ENCODE measurements around the gene TCP1. TPM values are rescaled to one million over a fixed set of nuclear protein-coding genes. Genes with fewer than 3 reads are reported as not detected.

The TCP1 gene
- polyA plus RNA-seq, 4 donors, result 67.8 to 215 (median 89.8) TPM

DNA sequence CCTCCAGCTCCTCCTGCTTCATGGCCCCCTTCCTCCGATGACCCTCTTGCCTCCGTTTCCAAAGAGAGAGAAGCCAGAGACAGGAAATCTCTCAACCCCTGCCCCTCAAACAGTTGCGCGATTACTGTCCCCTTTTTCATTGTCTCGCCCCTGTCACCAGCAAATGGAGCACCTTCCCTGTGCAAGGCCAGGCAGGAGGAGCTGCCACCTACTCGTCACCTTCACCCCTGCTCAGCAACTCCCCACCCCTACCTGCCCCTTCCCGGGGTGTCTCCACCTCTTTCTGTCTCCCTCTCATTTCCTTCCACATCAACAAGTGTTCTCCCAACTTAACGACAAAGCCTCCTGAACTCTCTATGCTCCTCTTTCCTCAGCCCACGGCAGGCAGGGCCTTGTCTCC, 24.4 kb upstream of the TCP1 start:
- no peaks in the 10 kb centered on the region for H3K9me3 ChIP-seq (ENCODE audit: control insufficient read depth in 2 of 2, insufficient read depth in 1 of 2, low read depth in 1 of 2, low read length in 1 of 2)
- H3K27ac ChIP-seq (ENCODE audit: low read depth in 1 of 3, low read length in 2 of 3), result no peak overlapping the region
- H3K27me3 ChIP-seq (ENCODE audit: control insufficient read depth in 3 of 3, insufficient read depth in 3 of 3, low read length in 3 of 3), result no peaks in the 10 kb centered on the region
- 84 to 95% (median 92%) methylated on average over 9 of the region's 9 CpGs for WGBS, 3 donors
- H3K4me1 ChIP-seq (ENCODE audit: control insufficient read depth in 3 of 3, insufficient read depth in 2 of 3, low read depth in 1 of 3, low read length in 2 of 3), result no peaks in the 10 kb centered on the region
- H3K36me3 ChIP-seq (ENCODE audit: control insufficient read depth in 3 of 3, insufficient read depth in 2 of 3, low read depth in 1 of 3, low read length in 3 of 3), result no peaks in the 10 kb centered on the region
- DNase-seq (no peak), FAIRE-seq (no peak)
- no peak overlapping the region for H3K4me3 ChIP-seq (ENCODE audit: low read depth in 1 of 3, low read length in 3 of 3)

DNA sequence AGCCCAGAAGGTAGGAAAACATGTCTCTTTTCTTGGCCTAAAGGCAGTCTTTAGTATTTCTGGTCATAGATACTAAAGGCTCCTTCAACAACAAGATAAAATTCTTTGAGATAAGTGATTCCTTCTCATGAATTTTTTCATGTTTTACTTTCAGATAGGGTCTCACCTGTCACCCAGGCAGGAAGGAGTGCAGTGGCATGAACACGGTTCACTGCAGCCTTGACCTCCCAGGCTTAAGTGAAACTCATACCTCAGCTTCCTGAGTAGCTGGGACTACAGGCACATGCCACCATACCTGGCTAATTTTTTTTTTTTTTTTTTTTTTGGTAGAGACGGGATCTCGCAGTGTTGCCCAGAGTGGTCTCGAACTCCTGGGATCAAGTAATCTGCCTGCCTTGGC, 19.7 kb upstream of the TCP1 start:
- Histone ChIP-seq H3K27ac (ENCODE audit: low read depth in 1 of 3, low read length in 2 of 3) (no peak overlapping the region), H3K27me3 (ENCODE audit: control insufficient read depth in 3 of 3, insufficient read depth in 3 of 3, low read length in 3 of 3) (no peaks in the 10 kb centered on the region), H3K9me3 (ENCODE audit: control insufficient read depth in 2 of 2, insufficient read depth in 1 of 2, low read depth in 1 of 2, low read length in 1 of 2) (no peaks in the 10 kb centered on the region), H3K4me1 (ENCODE audit: control insufficient read depth in 3 of 3, insufficient read depth in 2 of 3, low read depth in 1 of 3, low read length in 2 of 3) (peaks cover 0 to 24% (median 0%) of the 10 kb centered on the region in 3 donors), H3K4me3 (ENCODE audit: low read depth in 1 of 3, low read length in 3 of 3) (no peak overlapping the region), H3K36me3 (ENCODE audit: control insufficient read depth in 3 of 3, insufficient read depth in 2 of 3, low read depth in 1 of 3, low read length in 3 of 3) (no peaks in the 10 kb centered on the region)
- no peak for DNase-seq
- 85 to 93% (median 89%) methylated on average over 4 of the region's 4 CpGs for WGBS, 3 donors
- FAIRE-seq, result no peak

- Histone ChIP-seq H3K27ac (ENCODE audit: low read depth in 1 of 3, low read length in 2 of 3) (no peak overlapping the region), H3K9me3 (ENCODE audit: control insufficient read depth in 2 of 2, insufficient read depth in 1 of 2, low read depth in 1 of 2, low read length in 1 of 2) (no peaks in the 10 kb centered on the region), H3K27me3 (ENCODE audit: control insufficient read depth in 3 of 3, insufficient read depth in 3 of 3, low read length in 3 of 3) (no peaks in the 10 kb centered on the region), H3K4me1 (ENCODE audit: control insufficient read depth in 3 of 3, insufficient read depth in 2 of 3, low read depth in 1 of 3, low read length in 2 of 3) (peaks cover 0 to 24% (median 0%) of the 10 kb centered on the region in 3 donors), H3K4me3 (ENCODE audit: low read depth in 1 of 3, low read length in 3 of 3) (no peak overlapping the region), H3K36me3 (ENCODE audit: control insufficient read depth in 3 of 3, insufficient read depth in 2 of 3, low read depth in 1 of 3, low read length in 3 of 3) (no peaks in the 10 kb centered on the region)
- DNase-seq, result no peak
- 81 to 92% (median 92%) methylated on average over 6 of the region's 6 CpGs for WGBS, 3 donors
- FAIRE-seq, result no peak
Measured at GRCh38 chr6:159808647-159809046, 19.2 kb upstream of the TCP1 start.

GRCh38 chr6:159807150-159807858, 17.9 kb upstream of the TCP1 start:
- DNase-seq (peak; percentile 31 to 68), FAIRE-seq (no peak)
- Histone ChIP-seq H3K27me3 (ENCODE audit: control insufficient read depth in 3 of 3, insufficient read depth in 3 of 3, low read length in 3 of 3) (no peaks in the 10 kb centered on the region), H3K27ac (ENCODE audit: low read depth in 1 of 3, low read length in 2 of 3) (peak overlapping the region in 1 of 3 donors; percentile 83), H3K36me3 (ENCODE audit: control insufficient read depth in 3 of 3, insufficient read depth in 2 of 3, low read depth in 1 of 3, low read length in 3 of 3) (no peaks in the 10 kb centered on the region), H3K9me3 (ENCODE audit: control insufficient read depth in 2 of 2, insufficient read depth in 1 of 2, low read depth in 1 of 2, low read length in 1 of 2) (no peaks in the 10 kb centered on the region), H3K4me3 (ENCODE audit: low read depth in 1 of 3, low read length in 3 of 3) (no peak overlapping the region), H3K4me1 (ENCODE audit: control insufficient read depth in 3 of 3, insufficient read depth in 2 of 3, low read depth in 1 of 3, low read length in 2 of 3) (peaks cover 0 to 24% (median 0%) of the 10 kb centered on the region in 3 donors)
- WGBS, 3 donors, result 17 to 67% (median 41%) methylated on average over 5 of the region's 5 CpGs

DNA sequence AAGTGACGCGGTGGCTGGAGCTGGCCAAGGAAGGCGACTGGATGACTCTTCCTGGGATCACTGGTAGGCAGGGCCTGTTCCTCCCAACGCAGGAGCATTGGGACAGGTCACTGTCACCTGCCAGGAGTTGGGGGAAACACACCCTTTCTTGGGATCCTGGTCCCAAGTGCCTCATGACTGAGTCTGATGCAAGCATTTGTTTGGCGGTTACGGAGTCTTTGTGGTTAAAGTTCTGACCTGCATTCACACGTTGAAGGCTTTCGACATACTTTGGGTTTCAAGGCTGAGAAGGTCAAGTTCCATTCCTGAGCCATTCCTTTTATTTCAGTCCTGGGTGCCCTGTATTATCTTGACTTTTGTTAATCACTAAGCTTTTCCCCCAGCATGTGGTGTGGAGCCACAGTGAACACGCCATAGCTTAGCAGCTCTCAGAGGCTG, 16.6 kb upstream of the TCP1 start:
- no peaks in the 10 kb centered on the region for H3K36me3 ChIP-seq (ENCODE audit: control insufficient read depth in 3 of 3, insufficient read depth in 2 of 3, low read depth in 1 of 3, low read length in 3 of 3)
- H3K27me3 ChIP-seq (ENCODE audit: control insufficient read depth in 3 of 3, insufficient read depth in 3 of 3, low read length in 3 of 3), result no peaks in the 10 kb centered on the region
- DNase-seq, result peak; percentile 25 to 90
- no peaks in the 10 kb centered on the region for H3K9me3 ChIP-seq (ENCODE audit: control insufficient read depth in 2 of 2, insufficient read depth in 1 of 2, low read depth in 1 of 2, low read length in 1 of 2)
- H3K27ac ChIP-seq (ENCODE audit: low read depth in 1 of 3, low read length in 2 of 3), result peak overlapping the region in 1 of 3 donors; percentile 83
- H3K4me1 ChIP-seq (ENCODE audit: control insufficient read depth in 3 of 3, insufficient read depth in 2 of 3, low read depth in 1 of 3, low read length in 2 of 3), result peaks cover 0 to 24% (median 0%) of the 10 kb centered on the region in 3 donors
- WGBS, 3 donors, result 72 to 81% (median 77%) methylated on average over 9 of the region's 9 CpGs
- no peak overlapping the region for H3K4me3 ChIP-seq (ENCODE audit: low read depth in 1 of 3, low read length in 3 of 3)
- FAIRE-seq, result no peak

DNA sequence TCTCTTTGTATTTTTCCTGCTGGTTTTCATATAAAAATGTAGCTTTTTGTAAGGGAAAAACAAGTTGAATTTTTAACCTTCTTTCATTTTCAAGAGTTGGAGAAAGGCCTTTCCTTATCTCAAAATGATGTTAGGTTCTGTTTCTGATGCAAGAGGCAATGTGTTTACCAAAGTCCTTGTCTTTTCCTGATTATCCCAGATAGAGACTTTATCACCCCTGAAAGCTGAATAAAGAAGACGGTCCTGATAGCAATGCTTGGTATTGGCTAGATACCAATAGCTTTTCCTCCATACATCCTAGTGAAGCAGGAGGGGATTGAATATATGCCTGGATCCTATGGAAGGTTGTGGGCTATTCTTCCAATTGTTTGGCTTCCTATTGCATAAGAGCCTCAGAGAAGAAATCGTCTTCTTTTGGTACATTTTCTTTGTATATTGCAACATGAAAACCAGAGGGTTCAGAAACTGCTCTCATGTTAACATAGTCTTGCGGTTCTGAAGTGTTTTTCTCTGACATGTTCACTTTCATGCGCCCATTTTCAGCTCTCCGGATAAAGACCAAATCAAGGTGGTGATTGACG, 16.1 kb upstream of the TCP1 start:
- no peak for FAIRE-seq
- H3K4me3 ChIP-seq (ENCODE audit: low read depth in 1 of 3, low read length in 3 of 3), result no peak overlapping the region
- peak in 1 of 2 donors; percentile 41 for DNase-seq
- H3K4me1 ChIP-seq (ENCODE audit: control insufficient read depth in 3 of 3, insufficient read depth in 2 of 3, low read depth in 1 of 3, low read length in 2 of 3), result peaks cover 0 to 24% (median 0%) of the 10 kb centered on the region in 3 donors
- H3K9me3 ChIP-seq (ENCODE audit: control insufficient read depth in 2 of 2, insufficient read depth in 1 of 2, low read depth in 1 of 2, low read length in 1 of 2), result no peaks in the 10 kb centered on the region
- WGBS, 3 donors, result 84 to 89% (median 87%) methylated on average over 6 of the region's 6 CpGs
- no peaks in the 10 kb centered on the region for H3K36me3 ChIP-seq (ENCODE audit: control insufficient read depth in 3 of 3, insufficient read depth in 2 of 3, low read depth in 1 of 3, low read length in 3 of 3)
- H3K27ac ChIP-seq (ENCODE audit: low read depth in 1 of 3, low read length in 2 of 3), result peak overlapping the region in 1 of 3 donors; percentile 83
- H3K27me3 ChIP-seq (ENCODE audit: control insufficient read depth in 3 of 3, insufficient read depth in 3 of 3, low read length in 3 of 3), result no peaks in the 10 kb centered on the region

- Histone ChIP-seq H3K27me3 (ENCODE audit: control insufficient read depth in 3 of 3, insufficient read depth in 3 of 3, low read length in 3 of 3) (no peaks in the 10 kb centered on the region), H3K4me1 (ENCODE audit: control insufficient read depth in 3 of 3, insufficient read depth in 2 of 3, low read depth in 1 of 3, low read length in 2 of 3) (peaks cover 0 to 24% (median 0%) of the 10 kb centered on the region in 3 donors), H3K27ac (ENCODE audit: low read depth in 1 of 3, low read length in 2 of 3) (no peak overlapping the region), H3K9me3 (ENCODE audit: control insufficient read depth in 2 of 2, insufficient read depth in 1 of 2, low read depth in 1 of 2, low read length in 1 of 2) (no peaks in the 10 kb centered on the region), H3K4me3 (ENCODE audit: low read depth in 1 of 3, low read length in 3 of 3) (no peak overlapping the region), H3K36me3 (ENCODE audit: control insufficient read depth in 3 of 3, insufficient read depth in 2 of 3, low read depth in 1 of 3, low read length in 3 of 3) (peaks cover 0 to 3% (median 0%) of the 10 kb centered on the region in 3 donors)
- DNase-seq, result peak in 1 of 2 donors; percentile 27
- FAIRE-seq, result no peak
- 30 to 64% (median 49%) methylated on average over 10 of the region's 10 CpGs for WGBS, 3 donors
Measured at GRCh38 chr6:159804504-159804903, 15.1 kb upstream of the TCP1 start.

DNA sequence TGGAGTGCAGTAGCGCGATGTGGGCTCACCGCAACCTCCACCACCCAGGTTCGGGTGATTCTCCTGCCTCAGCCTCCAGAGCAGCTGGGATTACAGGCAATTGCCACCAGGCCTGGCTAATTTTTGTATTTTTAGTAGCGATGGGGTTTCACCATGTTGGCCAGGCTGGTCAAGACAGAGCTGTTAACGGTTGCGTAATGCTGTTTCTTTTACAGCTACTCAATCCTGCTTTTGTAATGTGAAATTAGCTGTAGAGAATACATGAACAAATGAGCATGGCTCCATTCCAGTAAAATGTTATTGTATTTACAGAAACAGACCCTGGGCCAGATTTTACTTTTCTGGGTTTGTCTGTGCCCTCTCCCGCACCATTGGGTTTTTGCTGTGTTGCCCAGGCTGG, 12.5 kb upstream of the TCP1 start:
- Histone ChIP-seq H3K4me3 (ENCODE audit: low read depth in 1 of 3, low read length in 3 of 3) (no peak overlapping the region), H3K27ac (ENCODE audit: low read depth in 1 of 3, low read length in 2 of 3) (no peak overlapping the region), H3K9me3 (ENCODE audit: control insufficient read depth in 2 of 2, insufficient read depth in 1 of 2, low read depth in 1 of 2, low read length in 1 of 2) (no peaks in the 10 kb centered on the region), H3K27me3 (ENCODE audit: control insufficient read depth in 3 of 3, insufficient read depth in 3 of 3, low read length in 3 of 3) (no peaks in the 10 kb centered on the region), H3K4me1 (ENCODE audit: control insufficient read depth in 3 of 3, insufficient read depth in 2 of 3, low read depth in 1 of 3, low read length in 2 of 3) (peaks cover 0 to 19% (median 0%) of the 10 kb centered on the region in 3 donors), H3K36me3 (ENCODE audit: control insufficient read depth in 3 of 3, insufficient read depth in 2 of 3, low read depth in 1 of 3, low read length in 3 of 3) (peaks cover 6 to 13% (median 10%) of the 10 kb centered on the region in 3 donors)
- DNase-seq (no peak), FAIRE-seq (no peak)
- 92 to 94% (median 94%) methylated on average over 8 of the region's 8 CpGs for WGBS, 3 donors

Measured in small intestine (tissue), 7 donors.